K562 (cell line): ENCODE results near the gene CENPQ. TPM values are rescaled to one million over a fixed set of nuclear protein-coding genes. Genes with fewer than 3 reads are reported as not detected.

Source experiments
- ATAC-seq: fragments of 200-7000 bp; cut with Tn5 transposase; 3 replicates; pipeline ENCODE4 v1.9.1; 2020; ENCODE audit warnings: moderate library complexity
- BruUV-seq: library from RNA; stranded (reverse); fragments of 400-500 nt; replicated peaks from 2 replicates; lab custom pipeline; 2021; lab: Mats Ljungman, UMichigan
- CTCF ChIA-PET: fragments of 300-600 bp; formaldehyde crosslinking; extraction: SDS; loops from one replicate; lab custom pipeline; 2021; ENCODE audit warnings: low intra/inter-chr PET ratio; lab: Yijun Ruan, JAX
- POLR2A ChIA-PET: fragments of 300-600, 350-650 bp; sonication (Branson Sonifier 250); formaldehyde crosslinking; extraction: SDS; loops from one replicate; lab custom pipeline; 2021; ENCODE audit warnings: antibody characterized with exemption, inconsistent platforms; lab: Yijun Ruan, JAX
- DNase-seq, 4 experiments: peaks; one replicate each; pipeline versions ENCODE4 v3.0.0 to v3.0.0-alpha.2; 2011 to 2018; ENCODE audit warnings: low spot score in 3 of 4, mixed read lengths in 3 of 4; ENCODE audit errors: extremely low read depth in 1 of 4
- FAIRE-seq: peaks from 2 replicates; lab custom pipeline; 2011; peaks lifted over from hg19 to GRCh38; lab: Jason Lieb, UNC
- H2AFZ ChIP-seq: 2 replicates; pipeline ENCODE4 v1.6.0; 2011; ENCODE audit warnings: low read depth, low read length, control low read depth, inconsistent platforms
- H3K27ac ChIP-seq: fragments of 200-600 bp; 3 replicates; pipeline ENCODE4 v1.8.0; 2011; ENCODE audit warnings: low read depth, mild to moderate bottlenecking, control low read depth, inconsistent platforms, low read length, moderate library complexity, mixed read lengths; ENCODE audit errors: extremely low read depth
- H3K27me3 ChIP-seq, 2 experiments: fragments of 300-600 bp in 1 of 2; 2 replicates in 1 of 2; 3 replicates in 1 of 2; pipeline versions ENCODE4 v1.6.0 to v1.8.0; 2011; ENCODE audit warnings: inconsistent platforms in 2 of 2, low read length in 2 of 2, mild to moderate bottlenecking in 1 of 2, mixed read lengths in 1 of 2, moderate library complexity in 1 of 2; ENCODE audit not compliant: control insufficient read depth in 2 of 2, insufficient read depth in 2 of 2
- H3K36me3 ChIP-seq: fragments of 300-600 bp; 3 replicates; pipeline ENCODE4 v1.8.0; 2011; ENCODE audit warnings: mild to moderate bottlenecking, low read length, inconsistent platforms; ENCODE audit not compliant: control insufficient read depth, insufficient read depth
- H3K4me1 ChIP-seq, 2 experiments: fragments of 200-600 bp in 1 of 2; replicated peaks in 1 of 2; 2 replicates in 1 of 2; 3 replicates in 1 of 2; pipeline versions ENCODE4 v1.5.1 to v1.8.0; 2011; ENCODE audit warnings: inconsistent platforms in 2 of 2, low read length in 2 of 2, mild to moderate bottlenecking in 1 of 2, mixed read lengths in 1 of 2, moderate library complexity in 1 of 2; ENCODE audit not compliant: control insufficient read depth in 2 of 2, insufficient read depth in 2 of 2
- H3K4me2 ChIP-seq: 2 replicates; pipeline ENCODE4 v1.6.1; 2011; ENCODE audit warnings: low read length, control low read depth, inconsistent platforms, mixed read lengths; ENCODE audit not compliant: insufficient read depth
- H3K4me3 ChIP-seq: fragments of 200-600 bp; sonication (generic), shearing (Covaris generic); 2 replicates; pipeline ENCODE4 v1.5.1; 2016; ENCODE audit warnings: control low read depth, inconsistent platforms
- H3K79me2 ChIP-seq: fragments of 200-600 bp; 3 replicates; pipeline ENCODE4 v1.8.0; 2011; ENCODE audit warnings: low read length, inconsistent platforms; ENCODE audit not compliant: control insufficient read depth, insufficient read depth
- H3K9ac ChIP-seq, 2 experiments: 2 replicates each; pipeline versions ENCODE4 v1.6.0 to v1.6.1; 2011; ENCODE audit warnings: low read depth in 2 of 2, low read length in 2 of 2, control low read depth in 1 of 2, inconsistent platforms in 1 of 2, mild to moderate bottlenecking in 1 of 2, mixed read lengths in 1 of 2; ENCODE audit not compliant: insufficient read depth in 1 of 2
- H3K9me1 ChIP-seq: one replicate; pipeline ENCODE4 v1.6.0; 2011; ENCODE audit warnings: inconsistent platforms, mild to moderate bottlenecking, low read length, moderate library complexity; ENCODE audit not compliant: control insufficient read depth, insufficient read depth
- H3K9me3 ChIP-seq: replicated peaks from 2 replicates; pipeline ENCODE4 v1.5.1; 2011; ENCODE audit warnings: low read depth, low read length, inconsistent platforms; ENCODE audit not compliant: control insufficient read depth, insufficient read depth
- H4K20me1 ChIP-seq: replicated peaks from 2 replicates; pipeline ENCODE4 v1.6.1; 2011; ENCODE audit warnings: low read length, inconsistent platforms, mixed read lengths; ENCODE audit not compliant: control insufficient read depth, insufficient read depth
- ETV6 ChIP-seq, 3 experiments: fragments of 150-350 bp in 1 of 3; sonication (generic) in 1 of 3; formaldehyde crosslinking in 1 of 3; IDR thresholded peaks; 2 replicates each; pipeline versions ENCODE4 v1.6.1 to v1.8.0; 2014 to 2022; ENCODE audit warnings: borderline replicate concordance in 2 of 3, low read depth in 2 of 3, antibody characterized with exemption in 1 of 3, low read length in 1 of 3, mild to moderate bottlenecking in 1 of 3, missing genetic modification reagents in 1 of 3
- FOXJ2 ChIP-seq: fragments of 200-800 bp; sonication (Bioruptor generic); IDR thresholded peaks from 2 replicates; pipeline ENCODE4 v1.6.1; 2016; ENCODE audit warnings: missing genetic modification characterization, missing compliant biosample characterization
- MEIS2 ChIP-seq: fragments of 450-650 bp; IDR thresholded peaks from 2 replicates; pipeline ENCODE4 v1.6.1; 2014; ENCODE audit warnings: mild to moderate bottlenecking; ENCODE audit not compliant: partially characterized antibody
- SMC3 ChIP-seq: conservative IDR thresholded peaks from 2 replicates; pipeline ENCODE4 v1.6.1; 2011; ENCODE audit warnings: low read depth, low read length, improper control_type of control experiment; ENCODE audit not compliant: insufficient read depth
- WGBS: fragments of 100-300 bp; shearing (Covaris generic); methylation state at CpG from one replicate; pipeline ENCODE4 v1.1.6; 2016; ENCODE audit warnings: low coverage, mixed read lengths; ENCODE audit not compliant: insufficient coverage; ENCODE audit errors: missing lambda C conversion rate; 5-methylcytosine and 5-hydroxymethylcytosine counted together
- in situ Hi-C: fragments of 300-500 bp; cut with MboI; formaldehyde crosslinking; loops from 4 replicates; pipeline ENCODE4 v1.15.0; 2018; ENCODE audit warnings: inconsistent platforms, mixed read lengths
- intact Hi-C: fragments of 100-400 bp; cut with micrococcal nuclease; formaldehyde crosslinking; loops from 2 replicates; pipeline ENCODE4 v1.14.2; 2022
- polyA plus RNA-seq, 8 experiments: library from polyadenylated mRNA; depleted of rRNA in 4 of 8; stranded (reverse) in 5 of 8; unstranded in 3 of 8; fragments of >200 nt; fragmentation: Nextera tagmentation in 2 of 8; fragmentation: Illumina TruSeq in 1 of 8; extraction: Ambion mirVana in 2 of 8; extraction: Trizol in 1 of 8; gene quantifications; 2 replicates each; pipeline versions ENCODE4 v1.2.1 to v1.2.3, GENCODE V29; 2011 to 2014; ENCODE audit warnings: inconsistent platforms in 1 of 8, missing spikeins in 1 of 8
- total RNA-seq, 7 experiments: library from RNA; depleted of rRNA in 6 of 7; stranded (reverse); fragments of >200 nt in 6 of 7; fragmentation: Illumina TruSeq in 2 of 7; extraction: Trizol in 2 of 7; gene quantifications; 2 replicates each; pipeline versions ENCODE4 v1.2.1 to v1.2.3, GENCODE V29; 2011 to 2021; ENCODE audit warnings: low replicate concordance in 1 of 7

CENPQ gene
- total and polyA plus RNA-seq, 9 of the 15 experiments (the other 6 are each of a cell fraction or from before 2014, with no cell fraction given): 12.7 to 48.3 (median 26.4) TPM

- H3K27ac ChIP-seq: no peak overlapping the region
- DNase-seq (no peak), ATAC-seq (peak; percentile 12; the same call in 1 of the 3 replicates), FAIRE-seq (no peak)
- WGBS: 17% methylated on average over 1 of the region's 1 CpG
- BruUV-seq: no TSS peak
- no peaks in the 10 kb centered on the region for H3K4me1 ChIP-seq
- CTCF ChIA-PET: no interaction called here
- no peaks in the 10 kb centered on the region for H4K20me1 ChIP-seq
- in situ Hi-C loops: no loop called here
- no peak overlapping the region for H3K9ac ChIP-seq
- intact Hi-C loops: no loop called here
- no peaks in the 10 kb centered on the region for H3K79me2 ChIP-seq
- no peaks in the 10 kb centered on the region for H3K36me3 ChIP-seq
- H3K4me3 ChIP-seq: no peak overlapping the region
- POLR2A ChIA-PET: interaction anchor here (1.0 to 1.2 kb wide), 2 partner anchors 13 to 22 kb away, joined by 3 to 4 read pairs; no protein-coding TSS in a partner anchor
- H3K27me3 ChIP-seq: no peaks in the 10 kb centered on the region
- H3K9me1 ChIP-seq: no peaks in the 10 kb centered on the region
- no peaks in the 10 kb centered on the region for H3K9me3 ChIP-seq
- TF ChIP-seq SMC3 (no peak), FOXJ2 (tag) (no peak)
- TF ChIP-seq, all 486 proteins: peak for 0
- H2AFZ ChIP-seq: peak overlapping the region; percentile 41; the same call in 1 of the 2 replicates
- no peak overlapping the region for H3K4me2 ChIP-seq
These were observed 56.5 kb downstream of the CENPQ start for GRCh38 chr6:49519660-49520059.

GRCh38 chr6:49522710-49523593 lies 59.8 kb downstream of the CENPQ start:
- CTCF ChIA-PET: no interaction called here
- DNase-seq (no peak), FAIRE-seq (no peak), ATAC-seq (no peak; the same call in 1 of the 3 replicates)
- Histone ChIP-seq H4K20me1 (no peaks in the 10 kb centered on the region), H3K27me3 (no peaks in the 10 kb centered on the region), H3K9ac (no peak overlapping the region), H3K4me3 (no peak overlapping the region), H2AFZ (peak overlapping the region; percentile 56), H3K79me2 (no peaks in the 10 kb centered on the region), H3K4me2 (no peak overlapping the region), H3K27ac (no peak overlapping the region), H3K36me3 (no peaks in the 10 kb centered on the region), H3K4me1 (no peaks in the 10 kb centered on the region), H3K9me1 (no peaks in the 10 kb centered on the region), H3K9me3 (no peaks in the 10 kb centered on the region)
- intact Hi-C loops (no loop called here), in situ Hi-C loops (no loop called here)
- POLR2A ChIA-PET: interaction anchor here (0.6 kb wide), 1 partner anchor 95 kb away, joined by 3 read pairs; no protein-coding TSS in a partner anchor
- no TSS peak for BruUV-seq
- WGBS: 20% methylated on average over 7 of the region's 7 CpGs
- TF ChIP-seq ETV6 (IDR thresholded peaks at IDR 0.05; ENCODE audit: borderline replicate concordance in 1 of 2, low read depth in 2 of 2, low read length in 1 of 2): no peak
- no peak for TF ChIP-seq ETV6 (CRISPR knock-in tag; IDR thresholded peaks at IDR 0.05; ENCODE audit: borderline replicate concordance)
- TF ChIP-seq MEIS2: peak; percentile 54
